Cardiac fibroblast (primary cell): Measurements from ENCODE around the gene AIDA.

Source experiments
- DNase-seq, 2 donors: peaks; one replicate each; pipeline versions ENCODE4 v3.0.0 to v3.0.0-alpha.2; 2010; ENCODE audit warnings: low read depth in 2 of 2
- H3K4me3 ChIP-seq, 2 donors: replicated peaks in 1 of 2; 1 replicate in 1 of 2; 2 replicates in 1 of 2; pipeline ENCODE4 v1.5.1; 2011; ENCODE audit warnings: low read depth in 2 of 2, low read length in 2 of 2, mild to moderate bottlenecking in 2 of 2, moderate library complexity in 1 of 2
- TF ChIP-seq, protein P1 (sequence below): IDR thresholded peaks from one replicate; pipeline ENCODE4 v1.5.1; 2011; ENCODE audit warnings: low read depth, mild to moderate bottlenecking, low read length, inconsistent platforms

AIDA gene

DNA sequence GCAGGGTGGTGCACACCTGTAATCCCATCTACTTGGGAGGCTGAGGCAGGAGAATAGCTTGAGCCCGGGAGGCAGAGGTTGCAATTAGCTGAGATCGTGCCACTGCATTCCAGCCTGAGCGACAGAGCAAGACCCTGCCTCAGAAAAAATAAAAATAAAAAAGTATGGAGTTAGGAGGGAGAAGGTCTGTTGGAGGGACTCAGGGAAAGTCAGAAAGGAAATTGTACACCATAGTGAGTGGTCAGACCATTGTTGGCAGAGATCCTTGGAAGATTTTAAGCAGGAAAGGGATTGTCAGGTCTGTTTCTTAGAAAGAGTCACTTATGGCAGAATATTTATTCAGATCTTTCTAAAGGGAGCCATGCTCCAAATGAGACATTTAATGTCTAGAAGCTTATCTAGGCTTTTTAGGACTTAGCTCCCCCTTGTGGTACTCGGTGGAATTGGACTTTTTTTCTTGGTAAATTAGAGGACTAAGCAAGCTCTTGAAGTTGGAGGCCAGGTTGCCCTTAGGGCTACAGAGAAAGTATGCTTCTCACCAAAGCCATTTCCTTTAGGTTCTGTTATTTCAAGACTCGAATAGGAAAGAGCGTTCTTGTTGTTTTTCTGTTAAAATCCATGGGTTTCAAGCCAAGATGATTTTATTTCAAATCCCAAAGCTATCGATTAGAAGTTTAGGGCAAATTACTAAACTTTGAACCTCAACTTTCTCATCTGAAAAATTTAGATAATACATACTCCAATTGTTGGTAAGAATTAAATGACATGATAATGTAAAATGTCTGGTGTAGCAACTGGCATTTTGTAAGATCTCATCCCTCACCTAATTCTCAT is 77.9 kb downstream of the AIDA start:
- peak; percentile 94 to 97 for DNase-seq
- TF ChIP-seq, protein P1, sequence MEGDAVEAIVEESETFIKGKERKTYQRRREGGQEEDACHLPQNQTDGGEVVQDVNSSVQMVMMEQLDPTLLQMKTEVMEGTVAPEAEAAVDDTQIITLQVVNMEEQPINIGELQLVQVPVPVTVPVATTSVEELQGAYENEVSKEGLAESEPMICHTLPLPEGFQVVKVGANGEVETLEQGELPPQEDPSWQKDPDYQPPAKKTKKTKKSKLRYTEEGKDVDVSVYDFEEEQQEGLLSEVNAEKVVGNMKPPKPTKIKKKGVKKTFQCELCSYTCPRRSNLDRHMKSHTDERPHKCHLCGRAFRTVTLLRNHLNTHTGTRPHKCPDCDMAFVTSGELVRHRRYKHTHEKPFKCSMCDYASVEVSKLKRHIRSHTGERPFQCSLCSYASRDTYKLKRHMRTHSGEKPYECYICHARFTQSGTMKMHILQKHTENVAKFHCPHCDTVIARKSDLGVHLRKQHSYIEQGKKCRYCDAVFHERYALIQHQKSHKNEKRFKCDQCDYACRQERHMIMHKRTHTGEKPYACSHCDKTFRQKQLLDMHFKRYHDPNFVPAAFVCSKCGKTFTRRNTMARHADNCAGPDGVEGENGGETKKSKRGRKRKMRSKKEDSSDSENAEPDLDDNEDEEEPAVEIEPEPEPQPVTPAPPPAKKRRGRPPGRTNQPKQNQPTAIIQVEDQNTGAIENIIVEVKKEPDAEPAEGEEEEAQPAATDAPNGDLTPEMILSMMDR: peak; percentile 85
- H3K4me3 ChIP-seq: no peak overlapping the region

DNA sequence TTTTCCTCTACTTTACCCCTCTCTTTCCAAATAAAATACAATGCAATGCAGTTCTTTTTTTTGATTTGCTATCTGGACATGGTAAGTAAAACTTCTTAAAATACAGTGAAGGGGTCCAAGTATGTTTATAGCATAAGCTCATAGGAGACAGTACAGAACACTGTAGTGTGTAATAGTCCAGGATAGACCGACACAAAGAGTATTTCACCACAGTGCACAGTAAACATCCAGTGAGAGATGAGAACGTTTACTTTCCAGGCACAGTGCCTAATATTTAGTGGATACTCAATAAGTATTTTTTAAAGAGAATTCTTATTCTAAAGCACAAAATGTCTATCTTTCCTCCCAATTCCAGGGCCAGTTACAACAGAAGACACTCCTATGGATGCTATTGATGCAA is 79.5 kb downstream of the AIDA start:
- TF ChIP-seq, protein P1: no peak
- no peak for DNase-seq
- H3K4me3 ChIP-seq: no peak overlapping the region

DNA sequence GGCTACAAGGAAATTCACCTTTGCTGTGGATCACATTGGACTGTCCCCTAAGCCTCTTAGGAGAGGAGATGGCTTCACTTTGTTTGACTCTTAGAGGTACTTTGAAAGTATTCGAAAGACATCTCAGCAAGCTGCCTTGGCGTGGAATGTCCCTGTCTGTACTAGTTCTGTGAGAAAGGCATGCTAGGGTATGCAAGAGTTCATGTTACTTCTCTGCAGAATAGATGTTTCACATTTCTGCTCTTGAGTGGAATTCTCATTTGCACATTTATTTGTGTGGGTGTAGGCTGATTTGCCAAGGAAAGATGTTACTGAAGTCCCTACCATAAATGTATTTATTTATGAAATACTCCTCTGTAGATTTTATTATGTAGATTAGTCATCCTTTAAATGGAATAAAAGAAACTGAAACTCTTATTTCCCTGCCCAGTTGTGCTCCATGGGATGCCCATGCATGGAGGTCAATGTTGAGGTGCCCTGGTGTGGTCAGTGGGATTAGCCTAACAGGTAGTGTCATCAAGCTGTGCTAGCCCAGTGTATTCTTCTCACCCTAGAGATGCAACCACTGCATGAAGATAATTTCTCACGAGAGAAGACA is 80.6 kb downstream of the AIDA start:
- no peak for DNase-seq
- no peak overlapping the region for H3K4me3 ChIP-seq
- TF ChIP-seq, protein P1: no peak

DNA sequence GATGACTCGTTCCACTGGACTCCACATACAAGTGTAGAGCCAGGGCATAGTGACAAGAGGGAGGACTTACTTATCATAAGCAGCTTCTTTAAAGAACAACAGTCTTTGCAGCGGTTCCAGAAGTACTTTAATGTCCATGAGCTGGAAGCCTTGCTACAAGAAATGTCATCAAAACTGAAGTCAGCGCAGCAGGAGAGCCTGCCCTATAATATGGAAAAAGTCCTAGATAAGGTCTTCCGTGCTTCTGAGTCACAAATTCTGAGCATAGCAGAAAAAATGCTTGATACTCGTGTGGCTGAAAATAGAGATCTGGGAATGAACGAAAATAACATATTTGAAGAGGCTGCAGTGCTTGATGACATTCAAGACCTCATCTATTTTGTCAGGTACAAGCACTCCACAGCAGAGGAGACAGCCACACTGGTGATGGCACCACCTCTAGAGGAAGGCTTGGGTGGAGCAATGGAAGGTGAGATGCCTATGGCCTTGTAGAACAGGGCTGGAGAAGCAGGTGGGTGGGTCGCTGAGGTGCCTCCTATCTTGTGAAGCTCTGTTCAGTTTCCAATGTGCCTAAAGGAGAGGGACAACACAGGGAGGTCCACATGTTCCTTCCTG is 82.3 kb downstream of the AIDA start:
- TF ChIP-seq, protein P1: no peak
- DNase-seq: peak; percentile 71 to 79
- no peak overlapping the region for H3K4me3 ChIP-seq

DNA sequence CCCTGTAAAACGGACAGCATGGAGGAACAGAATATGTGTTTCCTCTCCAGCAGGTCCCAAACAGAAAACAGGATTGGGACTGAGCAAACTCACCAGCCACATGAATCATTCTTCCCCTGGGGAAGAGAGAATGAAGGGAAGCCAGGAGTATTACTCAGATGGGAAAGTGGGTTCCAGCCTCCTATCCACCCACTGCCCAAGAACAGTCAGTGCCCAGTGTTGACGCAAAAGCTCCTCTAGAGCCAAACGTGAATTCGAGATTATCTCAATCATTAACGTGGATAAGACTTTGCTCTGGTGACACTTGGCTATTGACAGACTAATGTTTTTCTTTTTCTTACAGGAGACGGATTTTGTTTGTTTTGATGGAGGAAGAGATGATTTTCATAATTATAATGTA is 85.1 kb downstream of the AIDA start:
- TF ChIP-seq, protein P1: no peak
- peak; percentile 89 to 95 for DNase-seq

DNA sequence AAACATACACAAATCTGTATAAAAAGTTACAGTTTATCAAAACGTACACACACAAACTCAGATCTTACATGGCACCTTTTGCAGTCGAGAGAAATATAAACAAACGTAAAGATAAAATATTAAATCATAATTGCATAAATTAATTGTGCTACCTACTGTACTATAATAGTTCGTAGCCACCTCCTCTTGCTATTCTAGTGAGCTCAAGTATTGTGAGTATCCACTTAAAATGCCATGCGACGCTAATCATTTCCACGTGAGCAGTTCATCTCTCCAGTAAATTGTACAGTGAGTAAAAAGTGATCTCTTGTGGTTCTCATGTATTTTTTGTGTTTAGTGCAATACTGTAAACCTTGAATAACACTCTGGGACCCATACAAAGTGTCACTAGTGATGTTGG is 88.1 kb downstream of the AIDA start:
- H3K4me3 ChIP-seq: no peak overlapping the region

More for the DNA sequence above, 85.1 kb downstream of the AIDA start:
- H3K4me3 ChIP-seq: no peak overlapping the region

More for the DNA sequence above, 88.1 kb downstream of the AIDA start:
- DNase-seq: no peak
- TF ChIP-seq, protein P1: no peak
